GM21367 (cell line): ENCODE data around the gene SIAH2.
A peak's percentile ranks its signal among the peaks of the same experiment; 100 is the strongest.

Experiments
- ATAC-seq: cut with Tn5 transposase; IDR thresholded peaks from one replicate; pipeline ENCODE4 v1.9.1; 2021; ENCODE audit not compliant: unreplicated experiment

The SIAH2 gene

DNA sequence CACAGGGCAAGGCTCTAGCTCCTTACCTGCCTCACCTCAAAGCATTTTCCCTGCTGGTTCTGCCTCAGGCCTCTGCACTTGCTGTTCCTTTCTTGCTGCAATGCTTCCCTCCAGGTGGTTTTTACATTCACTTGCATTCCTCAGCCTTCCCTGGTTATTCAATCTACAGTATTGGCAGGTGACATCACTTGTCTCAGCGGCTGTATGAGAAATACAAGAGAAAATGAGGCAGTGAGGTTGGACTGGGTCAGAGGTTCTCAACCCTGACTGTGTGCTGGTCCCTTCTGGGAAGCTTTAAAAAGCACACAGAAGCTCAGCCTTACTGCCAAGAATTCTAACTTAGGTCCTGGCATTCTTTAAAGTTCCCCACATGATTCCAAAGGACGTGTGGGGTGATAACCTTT, 26.7 kb downstream of the SIAH2 start:
- no peak for ATAC-seq

DNA sequence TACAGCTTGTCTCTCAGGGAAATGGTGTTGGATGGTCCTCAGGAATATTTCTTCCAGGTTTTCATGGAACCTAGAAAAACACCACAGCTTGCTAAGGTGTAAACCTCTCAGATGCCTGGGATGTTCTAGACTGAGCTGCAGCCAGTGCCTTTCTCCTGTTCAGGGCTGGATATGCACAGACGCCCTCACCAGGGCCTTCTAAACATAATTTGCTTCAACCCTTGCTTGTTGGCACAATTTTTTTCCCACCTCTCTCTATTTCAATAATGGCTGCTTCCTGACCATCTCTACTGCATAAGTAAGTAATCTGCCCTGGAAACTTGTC, 28.2 kb downstream of the SIAH2 start:
- no peak for ATAC-seq

DNA sequence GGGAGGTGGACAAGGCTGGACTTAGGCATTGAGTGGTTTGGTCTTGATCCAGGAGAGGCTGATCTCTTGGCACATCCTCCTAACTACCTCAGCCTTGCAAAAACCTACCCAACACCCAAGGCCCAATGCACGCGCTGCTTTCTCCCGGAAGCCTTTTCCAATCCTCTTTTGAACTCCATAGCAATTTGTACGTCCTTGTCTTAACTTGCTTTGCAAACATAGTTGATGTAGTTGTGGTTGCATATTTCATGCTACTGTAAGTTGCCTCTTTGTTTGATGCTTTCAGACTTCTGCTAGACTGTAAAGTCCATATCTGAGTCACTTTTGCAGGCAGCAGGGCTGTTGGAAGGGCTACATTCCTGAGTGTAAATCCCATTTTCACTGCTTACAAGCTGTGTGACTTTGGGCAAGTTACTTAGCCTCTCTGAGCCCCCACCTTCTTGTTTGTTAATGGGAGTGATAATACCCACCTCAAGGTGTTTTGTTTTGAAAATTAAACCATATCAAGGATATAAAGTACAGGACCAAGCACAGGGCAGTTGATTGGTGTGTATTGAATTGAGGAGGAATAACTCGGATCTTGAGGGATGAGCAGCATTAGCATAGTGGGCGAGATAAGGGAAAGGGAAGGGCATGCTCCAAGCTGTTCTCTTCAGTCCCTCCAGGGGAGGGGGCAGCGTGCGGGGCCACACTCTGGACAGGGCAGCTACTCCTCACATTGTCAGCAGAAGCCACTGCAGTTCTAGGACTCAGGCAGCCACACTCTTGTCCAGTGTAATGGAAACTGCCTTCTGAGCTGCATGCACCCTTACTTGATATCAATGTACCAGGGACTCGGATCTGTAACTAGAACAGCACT, 28.8 kb downstream of the SIAH2 start:
- no peak for ATAC-seq

DNA sequence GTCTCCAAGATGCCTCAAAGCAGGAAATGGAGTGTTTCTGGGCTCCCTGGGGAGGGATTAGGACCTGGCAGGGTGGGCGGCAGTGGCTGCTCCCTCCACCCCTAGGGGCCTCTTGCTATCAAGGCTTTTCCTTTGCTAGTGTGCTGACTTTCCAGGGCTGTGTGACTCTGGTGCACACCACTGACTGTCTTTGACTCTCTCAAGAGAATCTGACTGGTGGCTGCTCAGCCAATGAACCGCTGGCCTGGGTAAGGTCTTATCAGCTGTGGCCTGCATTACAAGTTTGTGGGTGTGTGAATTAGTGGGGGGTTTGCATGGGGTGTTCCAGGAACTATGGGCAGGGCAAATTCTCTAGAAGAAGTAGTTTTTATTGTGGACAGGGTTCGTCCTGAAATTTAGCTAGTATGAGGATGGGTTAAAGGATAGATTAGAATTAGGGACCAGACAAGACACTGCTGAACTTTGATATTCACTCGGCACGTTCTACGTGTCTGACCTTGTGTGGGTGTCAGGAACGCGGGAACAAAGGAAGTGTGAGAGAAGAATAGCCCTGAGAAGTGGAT, 29.5 kb downstream of the SIAH2 start:
- ATAC-seq = no peak

DNA sequence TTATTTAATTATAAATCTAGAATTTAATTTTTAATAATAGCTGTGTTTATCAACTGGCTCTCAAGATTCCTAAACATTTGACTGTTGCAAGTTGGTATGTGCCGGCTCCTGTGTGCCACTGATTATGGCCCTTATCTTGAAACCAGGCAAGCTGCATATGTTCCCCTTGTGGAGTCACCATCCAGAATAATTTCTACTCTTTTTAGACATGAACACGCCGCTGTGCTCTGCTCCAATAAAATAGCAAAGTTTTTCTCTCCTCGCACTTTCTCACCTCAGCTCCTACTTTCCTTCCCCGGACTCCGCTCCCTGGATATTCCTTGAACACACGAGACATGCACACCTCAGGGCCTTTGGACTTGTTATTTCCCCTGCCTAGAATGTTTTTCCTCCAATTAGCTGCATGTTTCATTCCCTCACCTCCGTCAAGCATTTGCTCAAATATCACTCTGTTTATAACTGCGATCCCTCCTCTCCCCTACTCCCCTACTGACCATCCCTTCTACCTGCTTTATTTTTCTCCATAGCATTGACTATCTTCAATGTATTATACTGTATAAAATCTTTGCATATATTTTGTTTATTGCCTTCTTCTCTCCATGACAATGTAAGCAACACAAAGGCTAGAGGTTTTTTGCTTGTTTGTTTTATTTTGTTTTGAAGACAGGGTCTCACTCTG, 33.1 kb downstream of the SIAH2 start:
- no peak for ATAC-seq

GRCh38 chr3:150727653-150728502, 35.1 kb downstream of the SIAH2 start:
- ATAC-seq = no peak

GRCh38 chr3:150725548-150725947, 37.4 kb downstream of the SIAH2 start:
- ATAC-seq = no peak

DNA sequence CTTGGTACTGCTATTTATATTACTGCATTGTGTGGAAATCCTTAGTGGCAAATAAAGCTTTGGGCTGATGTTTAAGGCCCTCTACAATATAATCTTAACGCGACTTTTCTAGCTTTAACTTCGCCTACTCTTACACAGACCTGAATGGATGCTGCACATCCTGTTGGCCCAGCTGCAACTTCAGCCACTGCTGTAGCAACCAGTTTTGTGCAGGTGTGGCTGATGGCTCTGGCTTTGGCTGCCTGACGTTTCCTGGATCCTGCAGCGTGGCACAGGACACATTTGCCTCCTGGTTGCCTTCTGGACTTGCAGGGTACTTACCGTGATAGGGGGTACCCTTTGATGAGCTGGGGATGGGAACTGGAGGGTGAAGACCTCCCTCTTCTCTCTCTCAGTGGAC, 39.0 kb downstream of the SIAH2 start:
- ATAC-seq = no peak

- ATAC-seq = no peak
These were observed 40.7 kb downstream of the SIAH2 start for GRCh38 chr3:150722267-150722666.

DNA sequence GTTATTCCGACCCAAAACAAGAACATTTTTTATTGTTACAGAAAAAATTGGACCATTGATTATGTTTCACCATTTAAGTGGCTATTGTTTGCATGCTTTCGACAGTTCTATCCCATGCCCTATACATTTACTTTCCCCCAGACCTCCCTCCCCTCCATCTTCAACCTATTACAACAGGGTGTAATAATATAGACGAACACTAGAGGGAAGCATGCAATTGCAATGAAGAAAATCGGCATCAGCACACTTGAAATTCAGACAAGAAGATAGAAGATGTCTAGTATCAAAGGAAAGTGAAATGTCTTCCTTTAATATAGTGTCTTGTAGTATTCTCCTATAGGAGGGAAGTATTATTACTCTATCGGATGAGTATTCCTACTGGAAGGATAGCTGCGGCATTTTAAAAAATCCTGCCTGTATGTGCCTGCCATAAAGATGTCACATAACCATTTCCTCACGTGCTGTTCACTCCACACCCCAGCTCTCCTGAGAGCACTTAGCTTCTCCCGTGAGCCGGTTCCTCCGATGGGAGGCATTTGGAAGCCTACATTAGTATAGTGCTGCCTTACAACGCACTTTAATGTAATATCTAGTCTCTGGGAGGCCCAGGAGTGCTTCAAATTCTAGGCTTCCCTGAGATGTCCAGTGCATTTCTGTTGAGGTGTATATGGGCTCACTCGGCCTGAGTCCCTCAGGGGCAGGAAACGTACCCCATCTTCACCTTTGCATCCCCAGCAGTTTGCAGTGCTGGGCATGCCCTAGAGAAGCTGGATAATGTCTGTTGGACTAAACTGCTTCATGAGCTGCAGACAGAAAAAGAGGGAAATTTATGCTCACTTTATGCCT, 41.5 kb downstream of the SIAH2 start:
- ATAC-seq = no peak

GRCh38 chr3:150720444-150720843, 42.5 kb downstream of the SIAH2 start:
- ATAC-seq = no peak

- no peak for ATAC-seq
These were observed 52.9 kb downstream of the SIAH2 start for GRCh38 chr3:150710097-150710496.

GRCh38 chr3:150703756-150704344, 59.1 kb downstream of the SIAH2 start, which contains the start of gene ERICH6:
Gene ERICH6, minus strand, starts transcription at chr3:150703920. Its CDS starts 22 bp downstream, at chr3:150703898.
- ATAC-seq = peak; percentile 99

GRCh38 chr3:150703299-150703755, 59.6 kb downstream of the SIAH2 start:
- peak; percentile 33 for ATAC-seq

- no peak for ATAC-seq
These were observed 63.8 kb downstream of the SIAH2 start for GRCh38 chr3:150699068-150699639.

DNA sequence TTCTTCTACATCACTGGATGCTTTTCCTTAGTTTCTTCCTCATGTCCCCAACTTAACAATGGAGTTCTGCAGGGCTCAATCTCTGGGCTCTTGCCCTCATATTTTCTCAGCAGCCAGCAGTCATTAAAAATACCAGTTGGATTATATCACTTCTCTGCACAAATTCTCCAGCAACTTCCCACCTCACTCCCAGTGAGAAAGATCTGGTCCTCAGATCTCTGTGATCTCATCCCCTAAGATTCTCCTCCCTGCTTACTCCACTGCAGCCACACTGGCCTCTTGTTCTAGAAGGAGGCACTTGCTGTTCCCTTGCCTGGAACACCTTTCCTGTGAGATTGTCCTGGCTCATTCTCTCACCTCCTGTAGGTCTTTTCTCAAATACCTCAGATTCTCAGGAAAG, 65.3 kb downstream of the SIAH2 start:
- no peak for ATAC-seq

DNA sequence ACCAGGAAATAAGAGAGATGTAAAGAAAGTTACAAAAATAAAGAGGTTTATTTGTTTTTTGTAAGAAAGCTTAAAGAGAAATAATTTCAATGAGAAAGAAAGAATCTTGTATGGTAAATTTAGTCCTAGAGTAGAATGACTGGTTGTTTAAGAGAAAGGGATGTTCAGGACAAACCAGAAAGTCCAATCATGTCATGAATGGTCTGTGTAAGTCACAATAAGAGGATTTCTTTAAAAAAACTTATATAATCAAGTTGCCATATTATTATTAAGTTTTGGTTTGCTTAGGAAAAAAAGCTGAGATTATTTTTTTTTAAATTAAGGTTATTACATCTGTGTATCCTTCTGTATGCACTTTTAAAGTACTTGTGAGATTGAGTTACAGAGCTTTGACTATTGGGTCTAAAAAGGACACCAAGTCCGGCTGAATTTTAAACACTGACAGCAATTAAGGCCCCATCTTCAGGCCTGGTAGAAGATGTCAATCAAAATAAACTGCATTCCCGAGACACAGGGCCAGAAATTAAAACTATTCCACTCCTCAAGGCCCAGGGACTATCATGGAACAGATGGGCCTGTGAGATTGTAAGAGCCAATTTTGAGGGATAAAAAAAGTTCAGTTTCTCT, 71.4 kb downstream of the SIAH2 start:
- no peak for ATAC-seq
